Epithelial cell of esophagus (primary cell): Measurements from ENCODE around the gene TJP3.

Experiments used
- DNase-seq: peaks from one replicate; pipeline ENCODE4 v3.0.0; 2010; ENCODE audit warnings: low read depth
- H3K4me3 ChIP-seq: 2 replicates; pipeline ENCODE4 v1.5.1; 2011; ENCODE audit warnings: mild to moderate bottlenecking, low read length, control low read depth
- CTCF ChIP-seq: IDR thresholded peaks from 2 replicates; pipeline ENCODE4 v1.5.1; 2011; ENCODE audit warnings: low read depth, mild to moderate bottlenecking, low read length, control low read depth, inconsistent platforms; ENCODE audit not compliant: insufficient read depth; ENCODE audit errors: missing control alignments

Gene TJP3

GRCh38 chr19:3737487-3738205 is 29.5 kb downstream of the TJP3 start:
- H3K4me3 ChIP-seq: no peak overlapping the region
- TF ChIP-seq CTCF: no peak
- DNase-seq: no peak

- DNase-seq: no peak
- H3K4me3 ChIP-seq: no peak overlapping the region
- no peak for TF ChIP-seq CTCF
Measured at GRCh38 chr19:3738477-3739220, 30.5 kb downstream of the TJP3 start.

GRCh38 chr19:3740431-3740830 is 32.2 kb downstream of the TJP3 start:
- DNase-seq: no peak
- no peak overlapping the region for H3K4me3 ChIP-seq
- TF ChIP-seq CTCF: no peak

GRCh38 chr19:3743486-3743885 is 35.3 kb downstream of the TJP3 start:
- no peak for DNase-seq
- no peak for TF ChIP-seq CTCF
- H3K4me3 ChIP-seq: no peak overlapping the region

- no peak for DNase-seq
- no peak for TF ChIP-seq CTCF
- no peak overlapping the region for H3K4me3 ChIP-seq
Measured at GRCh38 chr19:3745363-3746045, 37.3 kb downstream of the TJP3 start.

- DNase-seq: no peak
- TF ChIP-seq CTCF: no peak
- H3K4me3 ChIP-seq: no peak overlapping the region
Measured at GRCh38 chr19:3746371-3747056, 38.3 kb downstream of the TJP3 start.
